HepG2 (cell line): ENCODE results near the gene LSM2. TPM values are rescaled to one million over a fixed set of nuclear protein-coding genes. Genes with fewer than 3 reads are reported as not detected.

Experiments used
- CBX1 ChIP-seq: IDR thresholded peaks from one replicate; pipeline ENCODE4 v1.6.1; 2016; ENCODE audit warnings: antibody characterized with exemption, low read depth
- FOXM1 ChIP-seq: sonication (generic); formaldehyde crosslinking; IDR thresholded peaks from 2 replicates; pipeline ENCODE4 v1.5.0; 2020; ENCODE audit warnings: missing genetic modification reagents
- GABPB1 ChIP-seq: IDR thresholded peaks from 2 replicates; pipeline ENCODE4 v1.6.1; 2016; ENCODE audit warnings: mild to moderate bottlenecking, missing genetic modification reagents, moderate library complexity, missing compliant biosample characterization
- MEIS2 ChIP-seq: sonication (generic); formaldehyde crosslinking; IDR thresholded peaks from 2 replicates; pipeline ENCODE4 v1.9.0; 2021; ENCODE audit warnings: mild to moderate bottlenecking, missing genetic modification reagents
- ONECUT2 ChIP-seq: sonication (generic); formaldehyde crosslinking; IDR thresholded peaks from 2 replicates; pipeline ENCODE4 v1.4.0; 2020; ENCODE audit warnings: missing genetic modification reagents
- RBAK ChIP-seq: sonication (generic); formaldehyde crosslinking; IDR thresholded peaks from 2 replicates; pipeline ENCODE4 v1.5.1; 2020; ENCODE audit warnings: mild to moderate bottlenecking, missing genetic modification reagents
- RFX1 ChIP-seq: fragments of 450-650 bp; IDR thresholded peaks from 2 replicates; pipeline ENCODE4 v1.6.1; 2017
- SMARCE1 ChIP-seq: fragments of 450-650 bp; IDR thresholded peaks from 2 replicates; pipeline ENCODE4 v1.6.1; 2017; ENCODE audit warnings: borderline replicate concordance
- SMC3 ChIP-seq: IDR thresholded peaks from 2 replicates; pipeline ENCODE4 v1.6.1; 2011; ENCODE audit warnings: low read length, improper control_type of control experiment
- SSRP1 ChIP-seq: IDR thresholded peaks from 2 replicates; pipeline ENCODE4 v1.6.1; 2016; ENCODE audit warnings: control low read depth
- ZBTB7B ChIP-seq: sonication (generic); formaldehyde crosslinking; IDR thresholded peaks from 2 replicates; pipeline ENCODE4 v1.4.0; 2020; ENCODE audit warnings: missing genetic modification reagents
- ZMYM3 ChIP-seq: sonication (generic); formaldehyde crosslinking; IDR thresholded peaks from 2 replicates; pipeline ENCODE4 v1.5.1; 2020; ENCODE audit warnings: mild to moderate bottlenecking, missing genetic modification reagents
- ZNF12 ChIP-seq: sonication (generic); formaldehyde crosslinking; IDR thresholded peaks from 2 replicates; pipeline ENCODE4 v1.5.0; 2020; ENCODE audit warnings: missing genetic modification reagents
- ZNF160 ChIP-seq: sonication (generic); formaldehyde crosslinking; IDR thresholded peaks from 2 replicates; pipeline ENCODE4 v1.8.0; 2022; ENCODE audit warnings: mild to moderate bottlenecking, inconsistent platforms, missing genetic modification reagents
- ZNF280D ChIP-seq: sonication (generic); formaldehyde crosslinking; IDR thresholded peaks from 2 replicates; pipeline ENCODE4 v1.5.1; 2020; ENCODE audit warnings: mild to moderate bottlenecking, missing genetic modification reagents
- ZNF354B ChIP-seq: sonication (generic); formaldehyde crosslinking; IDR thresholded peaks from 2 replicates; pipeline ENCODE4 v1.8.0; 2022; ENCODE audit warnings: mild to moderate bottlenecking, missing genetic modification reagents
- ZNF549 ChIP-seq: sonication (generic); formaldehyde crosslinking; IDR thresholded peaks from 2 replicates; pipeline ENCODE4 v1.5.0; 2020; ENCODE audit warnings: missing genetic modification reagents
- ZNF558 ChIP-seq: sonication (generic); formaldehyde crosslinking; IDR thresholded peaks from 2 replicates; pipeline ENCODE4 v1.9.0; 2022; ENCODE audit warnings: mild to moderate bottlenecking, missing genetic modification reagents, borderline replicate concordance
- ZNF674 ChIP-seq: sonication (generic); formaldehyde crosslinking; IDR thresholded peaks from 2 replicates; pipeline ENCODE4 v1.5.0; 2020; ENCODE audit warnings: low read depth, mild to moderate bottlenecking, missing genetic modification reagents
- ZNF703 ChIP-seq: sonication (generic); formaldehyde crosslinking; IDR thresholded peaks from 2 replicates; pipeline ENCODE4 v1.5.1; 2020; ENCODE audit warnings: missing genetic modification reagents, mild to moderate bottlenecking, moderate library complexity, borderline replicate concordance
- ZNF737 ChIP-seq: sonication (generic); formaldehyde crosslinking; IDR thresholded peaks from 2 replicates; pipeline ENCODE4 v1.5.0; 2020; ENCODE audit warnings: missing genetic modification reagents, mild to moderate bottlenecking, borderline replicate concordance
- ZNF788 ChIP-seq: sonication (generic); formaldehyde crosslinking; IDR thresholded peaks from 2 replicates; pipeline ENCODE4 v1.5.0; 2020; ENCODE audit warnings: mild to moderate bottlenecking, missing genetic modification reagents, borderline replicate concordance
- ZNF790 ChIP-seq: sonication (generic); formaldehyde crosslinking; IDR thresholded peaks from 2 replicates; pipeline ENCODE4 v1.8.0; 2022; ENCODE audit warnings: missing genetic modification reagents, mild to moderate bottlenecking, borderline replicate concordance
- ZSCAN30 ChIP-seq: sonication (generic); formaldehyde crosslinking; IDR thresholded peaks from 2 replicates; pipeline ENCODE4 v1.5.0; 2020; ENCODE audit warnings: mild to moderate bottlenecking, missing genetic modification reagents
- polyA plus RNA-seq, 8 experiments: library from polyadenylated mRNA; depleted of rRNA in 3 of 8; stranded (reverse) in 7 of 8; unstranded in 1 of 8; fragments of >200 nt; fragmentation: Illumina TruSeq in 4 of 8; extraction: Trizol in 4 of 8; gene quantifications; 2 replicates each; pipeline versions ENCODE4 v1.2.1 to v1.2.3, GENCODE V29; 2011 to 2016; ENCODE audit warnings: low read depth in 4 of 8, missing spikeins in 1 of 8, mixed read lengths in 1 of 8; ENCODE audit not compliant: insufficient read depth in 1 of 8
- total RNA-seq, 5 experiments: library from RNA; depleted of rRNA; stranded (reverse); fragments of >200 nt; fragmentation: Illumina TruSeq; extraction: Trizol; gene quantifications; 2 replicates each; pipeline ENCODE4 v1.2.3, GENCODE V29; 2016; ENCODE audit warnings: low read depth in 1 of 5
- TF ChIP-seq, protein P1 (sequence below): sonication (generic); formaldehyde crosslinking; conservative IDR thresholded peaks from 2 replicates; pipeline ENCODE4 v1.8.1; 2023; ENCODE audit warnings: missing genetic modification reagents
- TF ChIP-seq, protein P2 (sequence below): sonication (generic); formaldehyde crosslinking; IDR thresholded peaks from 2 replicates; pipeline ENCODE4 v1.4.0; 2020; ENCODE audit warnings: mild to moderate bottlenecking, missing genetic modification reagents, borderline replicate concordance

LSM2 gene
- total and polyA plus RNA-seq, 2 of the 13 experiments (the other 11 are each of a cell fraction or from before 2014, with no cell fraction given) = 69.4 to 90.5 TPM

DNA sequence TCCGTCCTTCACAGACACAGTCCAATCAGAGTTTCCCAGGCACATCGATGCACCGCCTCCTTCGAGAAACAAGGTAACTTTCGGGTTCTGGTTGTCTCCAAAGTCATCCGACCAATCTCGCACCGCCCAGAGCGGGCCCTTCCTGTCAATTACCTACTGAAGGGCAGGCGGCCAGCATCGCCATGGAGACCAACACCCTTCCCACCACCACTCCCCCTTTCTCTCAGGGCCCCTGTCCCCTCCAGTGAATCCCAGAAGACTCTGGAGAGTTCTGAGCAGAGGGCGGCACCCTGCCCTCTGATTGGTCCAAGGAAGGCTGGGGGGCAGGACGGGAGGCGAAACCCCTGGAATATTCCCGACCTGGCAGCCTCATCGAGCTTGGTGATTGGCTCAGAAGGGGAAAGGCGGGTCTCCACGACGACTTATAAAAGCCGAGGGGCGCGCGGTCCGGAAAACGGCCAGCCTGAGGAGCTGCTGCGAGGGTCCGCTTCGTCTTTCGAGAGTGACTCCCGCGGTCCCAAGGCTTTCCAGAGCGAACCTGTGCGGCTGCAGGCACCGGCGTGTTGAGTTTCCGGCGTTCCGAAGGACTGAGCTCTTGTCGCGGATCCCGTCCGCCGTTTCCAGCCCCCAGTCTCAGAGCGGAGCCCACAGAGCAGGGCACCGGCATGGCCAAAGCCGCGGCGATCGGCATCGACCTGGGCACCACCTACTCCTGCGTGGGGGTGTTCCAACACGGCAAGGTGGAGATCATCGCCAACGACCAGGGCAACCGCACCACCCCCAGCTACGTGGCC is 20.7 kb upstream of the LSM2 start, which contains the start of gene HSPA1B (continued):
- TF ChIP-seq ZNF280D = peak; percentile 86; the same call in 1 of the 2 replicates
- peak; percentile 30; the same call in 1 of the 2 replicates for TF ChIP-seq RBAK (CRISPR knock-in tag)
- no peak for TF ChIP-seq ONECUT2 (CRISPR knock-in tag)
- TF ChIP-seq ZNF790 (CRISPR knock-in tag) = peak; percentile 71; the same call in 1 of the 2 replicates
- no peak for TF ChIP-seq SMARCE1
- 0 out of 2 replicates have a peak, but pooled peaks have one; percentile 84 for TF ChIP-seq ZNF354B
- TF ChIP-seq, protein P1, sequence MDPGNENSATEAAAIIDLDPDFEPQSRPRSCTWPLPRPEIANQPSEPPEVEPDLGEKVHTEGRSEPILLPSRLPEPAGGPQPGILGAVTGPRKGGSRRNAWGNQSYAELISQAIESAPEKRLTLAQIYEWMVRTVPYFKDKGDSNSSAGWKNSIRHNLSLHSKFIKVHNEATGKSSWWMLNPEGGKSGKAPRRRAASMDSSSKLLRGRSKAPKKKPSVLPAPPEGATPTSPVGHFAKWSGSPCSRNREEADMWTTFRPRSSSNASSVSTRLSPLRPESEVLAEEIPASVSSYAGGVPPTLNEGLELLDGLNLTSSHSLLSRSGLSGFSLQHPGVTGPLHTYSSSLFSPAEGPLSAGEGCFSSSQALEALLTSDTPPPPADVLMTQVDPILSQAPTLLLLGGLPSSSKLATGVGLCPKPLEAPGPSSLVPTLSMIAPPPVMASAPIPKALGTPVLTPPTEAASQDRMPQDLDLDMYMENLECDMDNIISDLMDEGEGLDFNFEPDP = no peak
- peak; percentile 66; the same call in 1 of the 2 replicates for TF ChIP-seq MEIS2 (CRISPR knock-in tag)
- no peak for TF ChIP-seq ZNF549
- TF ChIP-seq, protein P2, sequence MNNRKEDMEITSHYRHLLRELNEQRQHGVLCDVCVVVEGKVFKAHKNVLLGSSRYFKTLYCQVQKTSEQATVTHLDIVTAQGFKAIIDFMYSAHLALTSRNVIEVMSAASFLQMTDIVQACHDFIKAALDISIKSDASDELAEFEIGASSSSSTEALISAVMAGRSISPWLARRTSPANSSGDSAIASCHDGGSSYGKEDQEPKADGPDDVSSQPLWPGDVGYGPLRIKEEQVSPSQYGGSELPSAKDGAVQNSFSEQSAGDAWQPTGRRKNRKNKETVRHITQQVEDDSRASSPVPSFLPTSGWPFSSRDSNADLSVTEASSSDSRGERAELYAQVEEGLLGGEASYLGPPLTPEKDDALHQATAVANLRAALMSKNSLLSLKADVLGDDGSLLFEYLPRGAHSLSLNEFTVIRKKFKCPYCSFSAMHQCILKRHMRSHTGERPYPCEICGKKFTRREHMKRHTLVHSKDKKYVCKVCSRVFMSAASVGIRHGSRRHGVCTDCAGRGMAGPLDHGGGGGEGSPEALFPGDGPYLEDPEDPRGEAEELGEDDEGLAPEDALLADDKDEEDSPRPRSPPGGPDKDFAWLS = no peak
- TF ChIP-seq ZBTB7B (CRISPR knock-in tag) = peak; percentile 92
- TF ChIP-seq FOXM1 (CRISPR knock-in tag) = no peak
- TF ChIP-seq CBX1 = peak; percentile 97
- 0 out of 2 replicates have a peak, but pooled peaks have one; percentile 86 for TF ChIP-seq ZNF737
- TF ChIP-seq SMC3 = no peak
- TF ChIP-seq ZSCAN30 (CRISPR knock-in tag) = no peak
- TF ChIP-seq ZNF703 (CRISPR knock-in tag) = no peak
- TF ChIP-seq GABPB1 (CRISPR knock-in tag) = peak; percentile 76
- no peak; the same call in 1 of the 2 replicates for TF ChIP-seq ZNF558 (CRISPR knock-in tag)
- peak; percentile 50; the same call in 1 of the 2 replicates for TF ChIP-seq ZNF12 (CRISPR knock-in tag)
- TF ChIP-seq ZMYM3 (CRISPR knock-in tag) = no peak
- no peak for TF ChIP-seq ZNF674
- peak; percentile 84; the same call in 1 of the 2 replicates for TF ChIP-seq ZNF160 (CRISPR knock-in tag)
- TF ChIP-seq SSRP1 = no peak
- peak; percentile 89 for TF ChIP-seq RFX1
- TF ChIP-seq ZNF788 (CRISPR knock-in tag) = peak; percentile 40; the same call in 1 of the 2 replicates
